ENCODE results near the gene PAK1. TPM values are rescaled to one million over a fixed set of nuclear protein-coding genes. Genes with fewer than 3 reads are reported as not detected.

Gene PAK1
- total and polyA plus RNA-seq, 2 of the 4 experiments (the other 2 are of a cell fraction): 34.3 to 60.6 TPM

DNA sequence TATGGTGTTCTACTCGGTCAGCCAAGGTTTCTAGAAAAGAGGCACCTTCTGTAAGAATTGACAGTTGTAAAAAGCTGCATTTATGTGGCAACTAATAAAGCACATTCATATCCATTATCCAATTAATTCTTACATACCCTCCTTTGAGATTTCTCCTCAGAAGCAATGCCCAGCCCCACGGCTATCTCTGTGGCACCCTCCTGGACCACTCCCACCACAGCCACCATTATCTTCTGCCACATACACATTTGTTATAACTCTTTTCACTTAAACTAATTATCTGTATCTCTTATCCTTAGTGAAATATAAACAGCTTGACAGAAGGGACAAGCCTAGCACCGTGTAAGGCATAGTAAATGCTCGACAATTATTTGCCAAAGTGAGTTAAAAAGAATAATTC, 48.5 kb downstream of the PAK1 start:
- no peak for TF ChIP-seq CEBPB (IDR thresholded peaks at IDR 0.05; ENCODE audit: low read depth, low read length)
- TF ChIP-seq RAD21 (IDR thresholded peaks at IDR 0.05; ENCODE audit: low read length): no peak
- H3K14ac ChIP-seq (replicated peaks; ENCODE audit: low read depth, low read length): no peak overlapping the region
- H2AK9ac ChIP-seq (replicated peaks; ENCODE audit: low read depth, low read length, poor library complexity): no peak overlapping the region
- no peak overlapping the region for H3K18ac ChIP-seq (ENCODE audit: low read depth, low read length)
- no peaks in the 10 kb centered on the region for H4K20me1 ChIP-seq (ENCODE audit: insufficient read depth, low read length)
- H2BK20ac ChIP-seq (ENCODE audit: low read depth, low read length): no peak overlapping the region
- in situ Hi-C loops (cut with MboI; ENCODE audit: low sequenced_read_pairs) (no loop called here), intact Hi-C loops (cut with micrococcal nuclease) (loop anchor here (5.0 kb wide), 1 partner anchor 37 kb away; no protein-coding TSS in a partner anchor), dilution Hi-C loops (cut with HindIII; ENCODE audit: low sequenced_read_pairs, unreplicated experiment) (no loop called here)
- no peaks in the 10 kb centered on the region for H3K36me3 ChIP-seq (ENCODE audit: control insufficient read depth, insufficient read depth, low read length)
- H3K4me2 ChIP-seq (ENCODE audit: low read depth, low read length): no peak overlapping the region
- no peak overlapping the region for H4K8ac ChIP-seq (ENCODE audit: low read depth in 2 of 2, low read length in 2 of 2)
- H2BK5ac ChIP-seq (ENCODE audit: low read depth, low read length, poor library complexity, severe bottlenecking): no peak overlapping the region
- no CpG with 5 or more reads among the region's 4 CpGs for WGBS, 2 experiments (ENCODE audit: extremely low coverage in 2 of 2, insufficient read length in 1 of 2)
- no peak for DNase-seq
- no peak overlapping the region for H4K5ac ChIP-seq (ENCODE audit: low read depth, low read length)
- no peak overlapping the region for H2AFZ ChIP-seq (replicated peaks; ENCODE audit: low read length, poor library complexity)
- ChIA-PET POLR2A (ENCODE audit: unreplicated experiment) (no interaction called here), CTCF (interaction anchor here (0.5 kb wide), 1 partner anchor 19 kb away, joined by 3 read pairs; no protein-coding TSS in a partner anchor)
- H4K91ac ChIP-seq (ENCODE audit: insufficient read depth, low read depth, low read length): no peak overlapping the region
- no peaks in the 10 kb centered on the region for H3K4me1 ChIP-seq (ENCODE audit: control insufficient read depth, insufficient read depth, low read length)
- H3K23ac ChIP-seq (ENCODE audit: low read depth, low read length): no peak overlapping the region
- peaks cover 13% of the 10 kb centered on the region for H3K27me3 ChIP-seq (ENCODE audit: control insufficient read depth, insufficient read depth, low read length)
- H3K9me3 ChIP-seq (ENCODE audit: control insufficient read depth, insufficient read depth, low read length): no peaks in the 10 kb centered on the region
- H3K27ac ChIP-seq (ENCODE audit: insufficient read depth, low read length): no peak overlapping the region
- H3K4me3 ChIP-seq (ENCODE audit: insufficient read depth, low read depth, low read length): no peak overlapping the region
- no peak overlapping the region for H2BK15ac ChIP-seq (ENCODE audit: low read depth, low read length)
- no peaks in the 10 kb centered on the region for H3K79me1 ChIP-seq (ENCODE audit: low read depth in 1 of 2, low read length in 2 of 2)
- ATAC-seq (ENCODE audit: low read depth): no peak
- H3K4ac ChIP-seq (ENCODE audit: low read depth, low read length): no peak overlapping the region
- no peak overlapping the region for H3K56ac ChIP-seq (ENCODE audit: extremely low read depth, insufficient read depth, low read length)
- H3K9me1 ChIP-seq (ENCODE audit: insufficient read depth, low read length): no peaks in the 10 kb centered on the region
- H2AK5ac ChIP-seq (ENCODE audit: low read depth, low read length): no peak overlapping the region
- H3K9ac ChIP-seq (ENCODE audit: low read depth, low read length): no peak overlapping the region
- BruUV-seq (replicated peaks): no TSS peak
- no peak overlapping the region for H2BK120ac ChIP-seq (ENCODE audit: low read depth, low read length)

Data from IMR-90 (cell line).